Measurements from ENCODE around the gene ANKRD37.

Gene ANKRD37

GRCh38 chr4:185396724-185397385 is at the start of gene ANKRD37:
Gene ANKRD37, plus strand, starts transcription at chr4:185396841. Its CDS starts 83 bp downstream, at chr4:185396924.
- FAIRE-seq (no peak), DNase-seq (ENCODE audit: insufficient read length, low spot score) (no peak)
- TF ChIP-seq CTCF (IDR thresholded peaks at IDR 0.05; ENCODE audit: insufficient read depth, missing control alignments): no peak

- DNase-seq (ENCODE audit: insufficient read length, low spot score) (no peak), FAIRE-seq (no peak)
- no peak for TF ChIP-seq CTCF (IDR thresholded peaks at IDR 0.05; ENCODE audit: insufficient read depth, missing control alignments)
Measured at GRCh38 chr4:185346975-185347601, 49.6 kb upstream of the ANKRD37 start.

- TF ChIP-seq CTCF (IDR thresholded peaks at IDR 0.05; ENCODE audit: insufficient read depth, missing control alignments): no peak
- FAIRE-seq (no peak), DNase-seq (ENCODE audit: insufficient read length, low spot score) (no peak)
Measured at GRCh38 chr4:185351691-185352090, 45.0 kb upstream of the ANKRD37 start.

GRCh38 chr4:185352202-185352601 is 44.4 kb upstream of the ANKRD37 start:
- TF ChIP-seq CTCF (IDR thresholded peaks at IDR 0.05; ENCODE audit: insufficient read depth, missing control alignments): no peak
- FAIRE-seq (no peak), DNase-seq (ENCODE audit: insufficient read length, low spot score) (no peak)

GRCh38 chr4:185352741-185353140 is 43.9 kb upstream of the ANKRD37 start:
- FAIRE-seq (no peak), DNase-seq (ENCODE audit: insufficient read length, low spot score) (no peak)
- TF ChIP-seq CTCF (IDR thresholded peaks at IDR 0.05; ENCODE audit: insufficient read depth, missing control alignments): no peak

GRCh38 chr4:185357211-185357610 is 39.4 kb upstream of the ANKRD37 start:
- no peak for TF ChIP-seq CTCF (IDR thresholded peaks at IDR 0.05; ENCODE audit: insufficient read depth, missing control alignments)
- no peak for FAIRE-seq

More at GRCh38 chr4:185357211-185357610, 39.4 kb upstream of the ANKRD37 start:
- DNase-seq (ENCODE audit: insufficient read length, low spot score): no peak

Measured in D721Med (cell line).